GM12873 (cell line): Measurements from ENCODE around the gene CDC16.

Experiments used
- TF ChIP-seq, protein P1 (sequence below): IDR thresholded peaks from 2 replicates; pipeline ENCODE4 v1.5.1; 2012; ENCODE audit warnings: low read depth, mild to moderate bottlenecking, moderate library complexity, low read length, control low read depth; ENCODE audit not compliant: insufficient read depth; ENCODE audit errors: missing control alignments

CDC16 gene, protein sequence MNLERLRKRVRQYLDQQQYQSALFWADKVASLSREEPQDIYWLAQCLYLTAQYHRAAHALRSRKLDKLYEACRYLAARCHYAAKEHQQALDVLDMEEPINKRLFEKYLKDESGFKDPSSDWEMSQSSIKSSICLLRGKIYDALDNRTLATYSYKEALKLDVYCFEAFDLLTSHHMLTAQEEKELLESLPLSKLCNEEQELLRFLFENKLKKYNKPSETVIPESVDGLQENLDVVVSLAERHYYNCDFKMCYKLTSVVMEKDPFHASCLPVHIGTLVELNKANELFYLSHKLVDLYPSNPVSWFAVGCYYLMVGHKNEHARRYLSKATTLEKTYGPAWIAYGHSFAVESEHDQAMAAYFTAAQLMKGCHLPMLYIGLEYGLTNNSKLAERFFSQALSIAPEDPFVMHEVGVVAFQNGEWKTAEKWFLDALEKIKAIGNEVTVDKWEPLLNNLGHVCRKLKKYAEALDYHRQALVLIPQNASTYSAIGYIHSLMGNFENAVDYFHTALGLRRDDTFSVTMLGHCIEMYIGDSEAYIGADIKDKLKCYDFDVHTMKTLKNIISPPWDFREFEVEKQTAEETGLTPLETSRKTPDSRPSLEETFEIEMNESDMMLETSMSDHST

GRCh38 chr13:114234645-114235421, at the start of gene CDC16:
TSS of gene CDC16 (plus strand) at chr13:114234897. CDS start at chr13:114235085, 188 bp downstream.
- TF ChIP-seq, protein P1, sequence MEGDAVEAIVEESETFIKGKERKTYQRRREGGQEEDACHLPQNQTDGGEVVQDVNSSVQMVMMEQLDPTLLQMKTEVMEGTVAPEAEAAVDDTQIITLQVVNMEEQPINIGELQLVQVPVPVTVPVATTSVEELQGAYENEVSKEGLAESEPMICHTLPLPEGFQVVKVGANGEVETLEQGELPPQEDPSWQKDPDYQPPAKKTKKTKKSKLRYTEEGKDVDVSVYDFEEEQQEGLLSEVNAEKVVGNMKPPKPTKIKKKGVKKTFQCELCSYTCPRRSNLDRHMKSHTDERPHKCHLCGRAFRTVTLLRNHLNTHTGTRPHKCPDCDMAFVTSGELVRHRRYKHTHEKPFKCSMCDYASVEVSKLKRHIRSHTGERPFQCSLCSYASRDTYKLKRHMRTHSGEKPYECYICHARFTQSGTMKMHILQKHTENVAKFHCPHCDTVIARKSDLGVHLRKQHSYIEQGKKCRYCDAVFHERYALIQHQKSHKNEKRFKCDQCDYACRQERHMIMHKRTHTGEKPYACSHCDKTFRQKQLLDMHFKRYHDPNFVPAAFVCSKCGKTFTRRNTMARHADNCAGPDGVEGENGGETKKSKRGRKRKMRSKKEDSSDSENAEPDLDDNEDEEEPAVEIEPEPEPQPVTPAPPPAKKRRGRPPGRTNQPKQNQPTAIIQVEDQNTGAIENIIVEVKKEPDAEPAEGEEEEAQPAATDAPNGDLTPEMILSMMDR = no peak

DNA sequence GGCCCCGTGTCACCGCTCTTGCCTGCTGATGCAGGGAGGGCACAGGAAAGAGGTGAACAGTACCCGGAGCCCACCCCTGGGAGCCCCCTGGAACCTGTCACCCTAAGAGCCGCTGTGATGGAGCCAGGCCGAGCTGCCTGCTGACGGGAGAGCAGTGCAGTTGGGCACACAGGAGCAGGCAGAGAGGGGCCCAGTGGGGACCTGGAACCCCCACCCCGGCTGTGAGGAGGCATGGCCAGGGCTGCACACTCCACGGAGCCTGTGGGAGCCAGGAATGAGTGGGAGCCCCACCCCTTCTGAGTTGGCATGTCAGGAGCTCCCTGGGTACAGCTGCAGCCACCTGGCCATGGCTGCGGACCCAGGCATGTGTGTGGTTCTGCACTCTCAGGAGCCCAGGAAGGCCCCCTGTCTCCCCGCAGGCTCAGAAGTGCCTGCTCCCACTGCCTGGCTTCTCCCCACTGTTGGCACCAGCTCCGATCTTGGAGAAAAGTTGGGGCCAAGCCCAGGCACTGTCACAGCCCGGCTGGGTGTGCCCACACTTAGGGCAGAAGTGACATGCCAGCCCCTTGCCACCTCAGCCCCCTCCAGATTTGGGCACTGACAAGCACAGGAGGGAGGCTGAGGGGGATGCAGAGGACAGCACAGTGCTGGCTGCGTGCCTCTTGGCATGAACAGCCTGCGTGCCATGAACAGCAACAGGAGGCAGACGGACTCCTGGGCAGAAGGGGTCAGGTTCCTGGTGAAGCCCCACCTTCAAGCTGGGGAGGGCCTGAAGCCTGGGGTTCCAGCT, 49.3 kb upstream of the CDC16 start:
- TF ChIP-seq, protein P1 = no peak

- TF ChIP-seq, protein P1 = no peak
Measured at GRCh38 chr13:114194853-114195252, 39.8 kb upstream of the CDC16 start.

DNA sequence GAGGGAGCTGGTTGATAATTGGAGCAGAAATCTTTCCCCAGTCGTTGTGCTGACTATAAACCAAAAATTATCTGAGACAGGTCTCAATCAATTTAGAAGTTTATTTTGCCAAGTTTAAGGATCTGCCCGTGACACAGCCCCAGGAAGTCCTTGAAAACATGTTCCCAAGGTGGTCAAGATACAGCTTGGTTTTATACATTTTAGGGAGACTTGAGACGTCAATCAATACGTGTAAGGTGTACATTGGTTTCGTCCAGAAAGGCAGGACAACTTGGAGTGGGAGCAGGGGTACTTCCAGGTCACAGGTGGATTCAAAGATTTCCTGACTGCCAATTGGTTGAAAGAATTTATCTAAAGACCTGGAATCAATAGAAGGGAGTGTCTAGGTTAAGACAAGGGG, 38.1 kb upstream of the CDC16 start:
- TF ChIP-seq, protein P1 = no peak

- TF ChIP-seq, protein P1 = no peak
Measured at GRCh38 chr13:114198556-114198955, 36.1 kb upstream of the CDC16 start.

GRCh38 chr13:114199954-114200353, 34.7 kb upstream of the CDC16 start:
- TF ChIP-seq, protein P1 = no peak
